ACC112 (cell line): ENCODE measurements around the gene S1PR3.

Experiments used
- H2AFZ ChIP-seq: fragments of 200-600 bp; sonication (generic); one replicate; pipeline ENCODE4 v1.6.0; 2017; ENCODE audit warnings: antibody characterized with exemption, low read length; ENCODE audit not compliant: unreplicated experiment
- H3K27ac ChIP-seq: fragments of 200-600 bp; sonication (generic); 2 replicates; pipeline ENCODE4 v1.5.1; 2014; ENCODE audit warnings: low read depth, mild to moderate bottlenecking, antibody characterized with exemption, low read length, moderate library complexity
- H3K27me3 ChIP-seq: fragments of 200-600 bp; sonication (generic); 2 replicates; pipeline ENCODE4 v1.6.1; 2014; ENCODE audit warnings: mild to moderate bottlenecking, antibody characterized with exemption, low read length, moderate library complexity, mixed read lengths; ENCODE audit not compliant: insufficient read depth
- H3K36me3 ChIP-seq: fragments of 200-600 bp; sonication (generic); 2 replicates; pipeline ENCODE4 v1.6.1; 2016; ENCODE audit warnings: mild to moderate bottlenecking, antibody characterized with exemption, low read length, moderate library complexity, mixed read lengths; ENCODE audit not compliant: insufficient read depth
- H3K4me1 ChIP-seq: fragments of 200-600 bp; sonication (generic); one replicate; pipeline ENCODE4 v1.6.1; 2016; ENCODE audit warnings: low read length, mixed read lengths; ENCODE audit not compliant: insufficient read depth, unreplicated experiment, control insufficient read depth
- H3K4me3 ChIP-seq: fragments of 200-600 bp; sonication (generic); 2 replicates; pipeline ENCODE4 v1.5.1; 2014; ENCODE audit warnings: mild to moderate bottlenecking, low read depth, low read length
- H3K79me2 ChIP-seq: fragments of 200-600 bp; sonication (generic); one replicate; pipeline ENCODE4 v1.6.0; 2016; ENCODE audit warnings: low read length; ENCODE audit not compliant: control insufficient read depth, unreplicated experiment, insufficient read depth

The S1PR3 gene

DNA sequence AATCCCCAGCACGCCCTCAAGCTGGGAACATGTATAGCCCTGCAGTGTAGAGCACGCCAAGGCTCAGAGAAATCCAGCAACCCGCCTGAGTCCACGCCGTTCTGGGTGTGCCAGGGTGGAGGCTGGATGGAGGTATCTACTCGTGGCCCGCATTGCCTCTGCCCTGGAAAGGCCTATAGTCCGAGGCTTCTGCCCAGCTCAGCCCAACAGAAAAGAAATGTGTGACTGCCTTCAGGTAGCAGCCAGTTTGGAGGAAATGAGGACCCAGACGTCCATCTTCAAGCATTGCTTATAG, 18.2 kb downstream of the S1PR3 start:
- Histone ChIP-seq H2AFZ (no peak overlapping the region), H3K36me3 (no peaks in the 10 kb centered on the region; the same call in 1 of the 2 replicates), H3K4me1 (peaks cover 7% of the 10 kb centered on the region), H3K27me3 (no peaks in the 10 kb centered on the region), H3K27ac (no peak overlapping the region), H3K4me3 (no peak overlapping the region), H3K79me2 (no peaks in the 10 kb centered on the region)

- Histone ChIP-seq H2AFZ (no peak overlapping the region), H3K36me3 (no peaks in the 10 kb centered on the region; the same call in 1 of the 2 replicates), H3K27me3 (no peaks in the 10 kb centered on the region), H3K4me3 (no peak overlapping the region), H3K27ac (no peak overlapping the region), H3K4me1 (peaks cover 7% of the 10 kb centered on the region), H3K79me2 (no peaks in the 10 kb centered on the region)
Observed at GRCh38 chr9:89010056-89010455, 18.8 kb downstream of the S1PR3 start.

DNA sequence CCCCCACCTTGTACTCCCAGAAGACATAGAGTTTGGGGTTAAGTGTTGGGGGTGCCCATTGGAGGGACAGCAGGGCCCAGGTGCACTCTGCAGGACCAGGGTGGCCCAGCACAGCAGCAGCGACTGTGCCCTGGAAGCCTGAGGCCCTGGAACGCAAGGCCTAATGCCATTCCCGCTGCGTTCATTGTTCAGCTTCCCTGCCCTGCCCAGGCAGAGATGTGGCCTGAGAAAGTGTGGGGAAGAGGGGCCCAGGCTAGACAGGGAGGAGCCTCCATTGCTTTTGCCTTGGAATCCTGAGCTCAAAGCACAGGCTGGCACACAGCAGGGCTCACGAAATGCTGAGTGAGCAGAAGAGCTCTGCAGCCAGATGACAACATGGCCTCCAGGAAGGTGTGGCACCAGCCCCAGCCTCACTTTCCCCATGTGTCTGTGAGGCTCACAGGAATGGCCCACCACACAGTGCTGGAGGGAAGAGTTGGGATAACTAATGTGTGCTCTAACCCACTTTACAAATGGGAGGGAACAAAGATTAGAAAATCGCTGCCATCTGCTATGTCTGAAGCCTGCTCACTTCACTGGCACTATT, 19.4 kb downstream of the S1PR3 start:
- Histone ChIP-seq H3K36me3 (no peaks in the 10 kb centered on the region; the same call in 1 of the 2 replicates), H3K4me3 (no peak overlapping the region), H3K27me3 (no peaks in the 10 kb centered on the region), H3K79me2 (no peaks in the 10 kb centered on the region), H3K4me1 (peaks cover 7% of the 10 kb centered on the region), H3K27ac (no peak overlapping the region), H2AFZ (no peak overlapping the region)

GRCh38 chr9:89011683-89012082, 20.4 kb downstream of the S1PR3 start:
- no peaks in the 10 kb centered on the region for H3K27me3 ChIP-seq
- H3K79me2 ChIP-seq, result no peaks in the 10 kb centered on the region
- no peaks in the 10 kb centered on the region; the same call in 1 of the 2 replicates for H3K36me3 ChIP-seq
- no peaks in the 10 kb centered on the region for H3K4me1 ChIP-seq
- H2AFZ ChIP-seq, result no peak overlapping the region
- no peak overlapping the region for H3K27ac ChIP-seq
- H3K4me3 ChIP-seq, result no peak overlapping the region

- Histone ChIP-seq H3K27ac (no peak overlapping the region), H3K4me1 (no peaks in the 10 kb centered on the region), H3K4me3 (no peak overlapping the region), H2AFZ (no peak overlapping the region), H3K36me3 (no peaks in the 10 kb centered on the region; the same call in 1 of the 2 replicates), H3K79me2 (no peaks in the 10 kb centered on the region), H3K27me3 (no peaks in the 10 kb centered on the region)
Observed at GRCh38 chr9:89012294-89013042, 21.2 kb downstream of the S1PR3 start.

DNA sequence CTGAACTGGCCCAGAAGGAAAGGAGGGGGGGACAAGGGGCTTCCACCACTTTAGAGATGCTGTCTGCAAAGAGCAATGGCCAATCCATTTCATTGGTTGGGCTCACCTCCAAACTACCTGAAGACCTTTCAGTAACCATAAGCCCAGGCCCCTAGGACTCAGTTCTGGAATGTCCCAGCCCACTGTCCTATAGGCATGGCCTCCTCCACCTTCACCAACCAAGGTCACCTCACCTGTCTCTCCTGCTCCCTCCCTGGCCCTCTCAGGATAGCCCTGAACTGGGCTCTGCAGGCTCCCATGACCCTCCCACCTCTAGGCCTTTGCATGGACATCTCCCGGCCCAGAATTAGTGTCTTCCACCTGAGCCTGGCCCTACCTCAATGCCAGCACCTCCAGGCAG, 22.4 kb downstream of the S1PR3 start:
- Histone ChIP-seq H3K27me3 (no peaks in the 10 kb centered on the region), H3K4me1 (no peaks in the 10 kb centered on the region), H2AFZ (no peak overlapping the region), H3K79me2 (no peaks in the 10 kb centered on the region), H3K27ac (no peak overlapping the region), H3K4me3 (no peak overlapping the region), H3K36me3 (no peaks in the 10 kb centered on the region; the same call in 1 of the 2 replicates)

- Histone ChIP-seq H2AFZ (no peak overlapping the region), H3K4me1 (no peaks in the 10 kb centered on the region), H3K36me3 (no peaks in the 10 kb centered on the region; the same call in 1 of the 2 replicates), H3K27me3 (no peaks in the 10 kb centered on the region), H3K79me2 (no peaks in the 10 kb centered on the region), H3K4me3 (no peak overlapping the region), H3K27ac (no peak overlapping the region)
Observed at GRCh38 chr9:89014153-89014552, 22.9 kb downstream of the S1PR3 start.

GRCh38 chr9:89015336-89015735, 24.1 kb downstream of the S1PR3 start:
- H3K4me3 ChIP-seq, result no peak overlapping the region
- no peak overlapping the region for H2AFZ ChIP-seq
- no peaks in the 10 kb centered on the region; the same call in 1 of the 2 replicates for H3K36me3 ChIP-seq
- H3K4me1 ChIP-seq, result peaks cover under 1% of the 10 kb centered on the region
- H3K27me3 ChIP-seq, result no peaks in the 10 kb centered on the region
- H3K79me2 ChIP-seq, result no peaks in the 10 kb centered on the region
- no peak overlapping the region for H3K27ac ChIP-seq

DNA sequence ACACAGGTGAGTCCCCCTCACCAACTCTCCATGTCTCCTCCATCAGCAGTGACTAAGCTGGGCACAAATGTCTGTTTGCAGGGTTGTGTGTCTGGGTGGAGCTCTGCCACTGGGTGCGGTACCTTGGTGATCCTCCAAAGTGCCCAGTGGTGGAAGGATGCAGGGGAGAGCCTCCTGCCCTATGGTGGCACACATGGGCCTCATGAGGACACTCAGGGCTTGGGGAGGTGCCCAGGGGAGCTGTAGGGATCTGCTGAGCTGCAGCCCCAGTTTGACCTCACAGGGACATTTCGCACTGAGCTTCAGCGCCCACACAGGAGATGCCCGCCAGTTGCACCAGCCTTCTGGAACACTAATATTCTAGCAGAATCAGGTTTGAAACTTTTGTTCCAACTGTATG, 29.5 kb downstream of the S1PR3 start:
- no peak overlapping the region for H3K27ac ChIP-seq
- H3K79me2 ChIP-seq, result no peaks in the 10 kb centered on the region
- H3K4me3 ChIP-seq, result no peak overlapping the region
- peaks cover 28% of the 10 kb centered on the region for H3K4me1 ChIP-seq
- H3K27me3 ChIP-seq, result no peaks in the 10 kb centered on the region
- H2AFZ ChIP-seq, result no peak overlapping the region
- no peaks in the 10 kb centered on the region for H3K36me3 ChIP-seq

DNA sequence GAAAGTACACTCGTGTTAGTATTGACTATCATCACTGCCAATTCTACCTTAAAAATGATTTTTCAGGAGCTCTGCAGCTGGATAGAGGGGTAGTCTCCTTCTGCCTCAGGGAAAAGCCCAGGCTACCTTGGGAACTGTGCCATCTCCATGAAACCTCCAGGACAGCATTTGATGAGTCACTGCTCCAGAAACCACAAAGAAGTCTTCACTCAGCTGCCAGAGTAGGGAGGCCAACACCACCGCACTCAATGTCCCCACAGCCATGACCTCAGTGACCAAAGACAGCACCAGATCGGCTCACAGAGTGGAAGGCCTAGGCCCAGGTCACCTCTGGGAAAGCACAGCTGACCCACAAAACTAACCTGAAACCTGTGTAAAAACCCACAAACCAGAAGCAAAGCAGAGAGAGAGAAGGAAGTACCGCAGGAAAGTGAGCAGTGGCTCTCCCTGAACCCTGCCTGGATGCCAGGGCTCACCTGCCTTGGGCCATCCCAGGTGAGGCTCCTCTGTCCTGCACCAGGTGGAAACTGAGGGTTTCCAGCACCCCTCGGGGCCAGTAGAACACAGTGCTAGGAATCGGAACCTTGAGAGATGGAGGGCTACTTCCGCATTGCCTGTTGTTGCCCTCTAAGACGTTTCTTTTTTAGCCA, 30.0 kb downstream of the S1PR3 start:
- H3K79me2 ChIP-seq, result no peaks in the 10 kb centered on the region
- H2AFZ ChIP-seq, result no peak overlapping the region
- H3K36me3 ChIP-seq, result no peaks in the 10 kb centered on the region
- H3K4me1 ChIP-seq, result peaks cover 28% of the 10 kb centered on the region
- H3K27me3 ChIP-seq, result no peaks in the 10 kb centered on the region
- H3K4me3 ChIP-seq, result no peak overlapping the region
- H3K27ac ChIP-seq, result no peak overlapping the region
